HEK293 (cell line): ENCODE results near the gene ST6GAL1.

Experiments
- ZFP69B ChIP-seq: fragments of 450-650 bp; formaldehyde crosslinking; IDR thresholded peaks from 2 replicates; pipeline ENCODE4 v1.5.1; 2016; ENCODE audit warnings: missing biosample characterization, missing genetic modification characterization
- ZNF600 ChIP-seq: fragments of 450-650 bp; formaldehyde crosslinking; IDR thresholded peaks from 2 replicates; pipeline ENCODE4 v1.5.1; 2016; ENCODE audit warnings: missing biosample characterization, missing genetic modification characterization
- TF ChIP-seq, protein P1 (sequence below): fragments of 450-650 bp; formaldehyde crosslinking; IDR thresholded peaks from 2 replicates; pipeline ENCODE4 v1.5.1; 2016; ENCODE audit warnings: missing biosample characterization, missing genetic modification characterization

DNA sequence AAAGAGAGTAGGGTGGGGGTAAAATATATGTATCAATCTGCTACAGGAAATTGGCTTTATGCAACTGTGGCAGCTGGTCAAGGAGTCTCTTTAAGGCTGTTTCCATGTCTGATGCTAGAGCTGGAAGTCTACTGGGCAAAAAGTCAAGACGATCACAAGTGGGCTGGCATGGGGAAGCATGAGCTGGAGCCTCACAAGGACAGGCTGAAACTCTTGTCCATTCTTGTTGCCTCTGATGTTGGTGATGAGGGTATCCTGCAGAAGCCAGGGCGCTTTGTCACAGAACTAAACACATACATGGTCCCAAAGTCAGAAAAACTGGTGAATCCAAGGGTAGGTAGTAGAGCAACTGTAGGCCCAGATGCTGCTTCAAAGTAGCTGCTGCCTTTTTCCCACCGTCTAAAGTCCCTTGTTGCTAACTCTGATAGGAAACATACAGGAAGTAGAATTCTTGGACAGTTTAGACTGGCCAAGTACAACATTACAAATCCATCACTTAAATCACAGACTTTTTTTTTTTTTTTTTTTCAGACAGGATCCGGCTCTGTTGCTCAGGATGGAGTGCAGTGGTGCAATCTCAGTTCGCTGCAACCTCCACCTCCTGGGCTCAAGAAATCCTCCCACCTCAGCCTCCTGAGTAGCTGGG, 154.8 kb downstream of the ST6GAL1 start:
- TF ChIP-seq ZFP69B (tag by site-specific recombination) (no peak), ZNF600 (tag by site-specific recombination) (no peak)
- TF ChIP-seq, protein P1, sequence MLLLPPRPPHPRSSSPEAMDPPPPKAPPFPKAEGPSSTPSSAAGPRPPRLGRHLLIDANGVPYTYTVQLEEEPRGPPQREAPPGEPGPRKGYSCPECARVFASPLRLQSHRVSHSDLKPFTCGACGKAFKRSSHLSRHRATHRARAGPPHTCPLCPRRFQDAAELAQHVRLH = no peak
